H1 (cell line): ENCODE measurements around the gene FGFRL1. TPM values are rescaled to one million over a fixed set of nuclear protein-coding genes. Genes with fewer than 3 reads are reported as not detected.

Experiments
- CTCF ChIA-PET: fragments of 300-600 bp; sonication (Branson Sonifier 250); formaldehyde crosslinking; loops from one replicate; lab custom pipeline; 2021; ENCODE audit not compliant: partially characterized antibody; lab: Charles Lee
- POLR2A ChIA-PET: fragments of 300-600 bp; sonication (Branson Sonifier 250); formaldehyde crosslinking; loops from one replicate; lab custom pipeline; 2021; ENCODE audit warnings: inconsistent platforms; ENCODE audit not compliant: partially characterized antibody; lab: Charles Lee
- DNase-seq, 2 experiments: peaks; one replicate each; pipeline versions ENCODE4 v3.0.0 to v3.0.0-alpha.2; 2010 to 2022; ENCODE audit warnings: low spot score in 2 of 2, low read depth in 1 of 2, mixed read lengths in 1 of 2
- FAIRE-seq: peaks from 2 replicates; lab custom pipeline; 2011; peaks lifted over from hg19 to GRCh38; lab: Jason Lieb, UNC
- H2AFZ ChIP-seq: 2 replicates; pipeline ENCODE4 v1.8.1; 2012; ENCODE audit warnings: low read length, inconsistent platforms
- H2AK5ac ChIP-seq: 2 replicates; pipeline ENCODE4 v1.6.1; 2013; ENCODE audit warnings: low read depth, low read length
- H2BK120ac ChIP-seq: replicated peaks from 2 replicates; pipeline ENCODE3; 2013; ENCODE audit warnings: low read depth, low read length, inconsistent platforms
- H2BK12ac ChIP-seq: 2 replicates; pipeline ENCODE4 v1.6.1; 2013; ENCODE audit warnings: low read depth, low read length
- H2BK15ac ChIP-seq: 2 replicates; pipeline ENCODE4 v1.6.1; 2013; ENCODE audit warnings: low read length
- H2BK20ac ChIP-seq: 2 replicates; pipeline ENCODE4 v1.6.1; 2013; ENCODE audit warnings: low read length
- H2BK5ac ChIP-seq: 2 replicates; pipeline ENCODE4 v1.6.1; 2013; ENCODE audit warnings: low read depth, low read length
- H3K14ac ChIP-seq: 2 replicates; pipeline ENCODE4 v1.6.1; 2013; ENCODE audit warnings: inconsistent platforms; ENCODE audit not compliant: insufficient read length
- H3K18ac ChIP-seq: 2 replicates; pipeline ENCODE4 v1.6.1; 2013; ENCODE audit warnings: low read length; ENCODE audit errors: extremely low read depth
- H3K23ac ChIP-seq: 2 replicates; pipeline ENCODE4 v1.6.1; 2013; ENCODE audit warnings: inconsistent platforms; ENCODE audit not compliant: insufficient read length
- H3K23me2 ChIP-seq: 2 replicates; pipeline ENCODE4 v1.6.1; 2013; ENCODE audit warnings: low read depth, low read length
- H3K27ac ChIP-seq: 2 replicates; pipeline ENCODE4 v1.6.1; 2011; ENCODE audit warnings: low read depth, low read length, inconsistent platforms
- H3K27me3 ChIP-seq, 4 experiments: replicated peaks in 1 of 4; 1 replicate in 1 of 4; 2 replicates in 3 of 4; pipeline versions ENCODE4 v1.6.1 to v1.8.1; 2011 to 2013; ENCODE audit warnings: low read length in 3 of 4, mild to moderate bottlenecking in 3 of 4, inconsistent platforms in 2 of 4, mixed read lengths in 2 of 4, moderate library complexity in 1 of 4; ENCODE audit not compliant: control insufficient read depth in 3 of 4, insufficient read depth in 3 of 4; ENCODE audit errors: extremely low read depth in 1 of 4
- H3K36me3 ChIP-seq, 4 experiments: 2 replicates each; pipeline versions ENCODE4 v1.6.1 to v1.8.1; 2011 to 2013; ENCODE audit warnings: mild to moderate bottlenecking in 4 of 4, low read length in 3 of 4, moderate library complexity in 2 of 4, control low read depth in 1 of 4, inconsistent platforms in 1 of 4; ENCODE audit not compliant: insufficient read depth in 4 of 4, control insufficient read depth in 2 of 4
- H3K4ac ChIP-seq: replicated peaks from 2 replicates; pipeline ENCODE3; 2013; ENCODE audit warnings: low read length, low read depth, mixed read lengths, inconsistent platforms; ENCODE audit not compliant: insufficient read length
- H3K4me1 ChIP-seq, 4 experiments: replicated peaks in 1 of 4; 1 replicate in 1 of 4; 2 replicates in 3 of 4; pipeline versions ENCODE4 v1.6.1 to v1.8.1; 2011 to 2013; ENCODE audit warnings: low read length in 3 of 4, inconsistent platforms in 2 of 4, mixed read lengths in 1 of 4; ENCODE audit not compliant: insufficient read depth in 4 of 4, control insufficient read depth in 3 of 4
- H3K4me2 ChIP-seq, 2 experiments: 2 replicates each; pipeline versions ENCODE4 v1.6.1 to v1.8.1; 2011 to 2013; ENCODE audit warnings: low read depth in 2 of 2, low read length in 2 of 2, control low read depth in 1 of 2, inconsistent platforms in 1 of 2, mild to moderate bottlenecking in 1 of 2; ENCODE audit not compliant: insufficient read depth in 1 of 2
- H3K4me3 ChIP-seq, 4 experiments: fragments of 200-600, 300-600 bp in 1 of 4; sonication (generic), shearing (Covaris generic), sonication (Bioruptor Twin) in 1 of 4; 2 replicates each; pipeline versions ENCODE4 v1.5.1 to v1.8.1; 2011 to 2016; ENCODE audit warnings: low read length in 4 of 4, low read depth in 3 of 4, control low read depth in 2 of 4, inconsistent platforms in 2 of 4, mild to moderate bottlenecking in 2 of 4, mixed read lengths in 1 of 4, moderate library complexity in 1 of 4; ENCODE audit not compliant: insufficient read depth in 2 of 4; ENCODE audit errors: extremely low read depth in 1 of 4
- H3K56ac ChIP-seq: replicated peaks from 2 replicates; pipeline ENCODE3; 2013; ENCODE audit warnings: low read depth, mild to moderate bottlenecking, mixed read lengths, low read length, inconsistent platforms; ENCODE audit not compliant: insufficient read length
- H3K79me1 ChIP-seq: 2 replicates; pipeline ENCODE4 v1.6.1; 2013; ENCODE audit warnings: low read depth, low read length, control low read depth
- H3K79me2 ChIP-seq, 2 experiments: 2 replicates each; pipeline versions ENCODE4 v1.6.1 to v1.8.1; 2012 to 2013; ENCODE audit warnings: low read length in 2 of 2, mild to moderate bottlenecking in 2 of 2, inconsistent platforms in 1 of 2; ENCODE audit not compliant: insufficient read depth in 2 of 2, control insufficient read depth in 1 of 2
- H3K9ac ChIP-seq, 4 experiments: replicated peaks in 1 of 4; 1 replicate in 1 of 4; 2 replicates in 3 of 4; pipeline versions ENCODE4 v1.6.1 to v1.8.1; 2011 to 2013; ENCODE audit warnings: low read depth in 3 of 4, low read length in 3 of 4, control low read depth in 2 of 4, mild to moderate bottlenecking in 2 of 4, moderate library complexity in 2 of 4, inconsistent platforms in 1 of 4; ENCODE audit errors: extremely low read depth in 1 of 4
- H3K9me3 ChIP-seq, 2 experiments: 2 replicates each; pipeline versions ENCODE4 v1.6.1 to v1.8.1; 2012 to 2013; ENCODE audit warnings: mild to moderate bottlenecking in 2 of 2, moderate library complexity in 2 of 2, control low read depth in 1 of 2, inconsistent platforms in 1 of 2, low read depth in 1 of 2, low read length in 1 of 2, mixed read lengths in 1 of 2; ENCODE audit not compliant: insufficient read depth in 2 of 2
- H4K20me1 ChIP-seq, 2 experiments: replicated peaks in 1 of 2; 2 replicates each; pipeline versions ENCODE3 to v1.8.1; 2011 to 2013; ENCODE audit warnings: inconsistent platforms in 2 of 2, low read length in 2 of 2, mild to moderate bottlenecking in 1 of 2; ENCODE audit not compliant: insufficient read depth in 2 of 2, control insufficient read depth in 1 of 2
- H4K5ac ChIP-seq: 2 replicates; pipeline ENCODE4 v1.6.1; 2013; ENCODE audit warnings: low read length, low read depth, mixed read lengths, inconsistent platforms; ENCODE audit not compliant: insufficient read length
- H4K8ac ChIP-seq: 2 replicates; pipeline ENCODE4 v1.8.0; 2013; ENCODE audit warnings: mild to moderate bottlenecking, moderate library complexity, low read length, inconsistent platforms; ENCODE audit not compliant: insufficient read depth; ENCODE audit errors: extremely low read depth
- H4K91ac ChIP-seq: replicated peaks from 2 replicates; pipeline ENCODE3; 2013; ENCODE audit warnings: low read length, mixed read lengths, inconsistent platforms; ENCODE audit not compliant: insufficient read length
- ASH2L ChIP-seq: fragments of 200-600, 300-600 bp; sonication (generic); IDR thresholded peaks from one replicate; pipeline ENCODE4 v1.7.1; 2017; ENCODE audit warnings: low read length
- BCL11A ChIP-seq, 2 experiments: IDR thresholded peaks; one replicate each; pipeline ENCODE4 v1.6.1; 2011; ENCODE audit warnings: low read depth in 2 of 2, low read length in 2 of 2, mild to moderate bottlenecking in 2 of 2
- RFX5 ChIP-seq: IDR thresholded peaks from 2 replicates; pipeline ENCODE4 v1.6.1; 2011; ENCODE audit warnings: low read depth, low read length, improper control_type of control experiment, borderline replicate concordance
- SRF ChIP-seq: IDR thresholded peaks from 2 replicates; pipeline ENCODE4 v1.6.1; 2011; ENCODE audit warnings: mild to moderate bottlenecking, low read depth, low read length, moderate library complexity
- WGBS, 2 experiments: shearing (Covaris generic) in 1 of 2; methylation state at CpG; one replicate each; pipeline versions ENCODE4 v1.1.6 to v1.1.7; 2013 to 2015; ENCODE audit warnings: low lambda C conversion rate in 2 of 2, mixed read lengths in 2 of 2, inconsistent platforms in 1 of 2, low coverage in 1 of 2, missing lambda C conversion rate in 1 of 2; ENCODE audit not compliant: insufficient replicate concordance in 2 of 2, insufficient coverage in 1 of 2, insufficient read length in 1 of 2; ENCODE audit errors: extremely low coverage in 1 of 2, missing lambda C conversion rate in 1 of 2; 5-methylcytosine and 5-hydroxymethylcytosine counted together
- polyA plus RNA-seq, 7 experiments: library from polyadenylated mRNA; depleted of rRNA in 3 of 7; stranded (reverse) in 5 of 7; unstranded in 2 of 7; fragments of >200 nt in 5 of 7; fragments of 200-250 nt in 2 of 7; gene quantifications; 1 replicate in 5 of 7; 2 replicates in 1 of 7; 4 replicates in 1 of 7; pipeline versions ENCODE4 v1.2.1 to v1.2.3, GENCODE V29; 2011 to 2013; ENCODE audit warnings: missing spikeins in 2 of 7, mixed read lengths in 2 of 7
- total RNA-seq: library from RNA; stranded (reverse); fragmentation: NEBNext Ultra II Directional; extraction: Animal tissue kit (Norgen Biotek cat#: 25700); gene quantifications from 2 replicates; pipeline ENCODE4 v1.2.1, GENCODE V29; 2021
- TF ChIP-seq, protein P1 (sequence below): IDR thresholded peaks from 2 replicates; pipeline ENCODE4 v1.6.1; 2012; ENCODE audit warnings: inconsistent platforms

Gene FGFRL1
- total and polyA plus RNA-seq, 2 of the 8 experiments (the other 6 are each of a cell fraction or from before 2014, with no cell fraction given) = 18.9 to 34.6 TPM

DNA sequence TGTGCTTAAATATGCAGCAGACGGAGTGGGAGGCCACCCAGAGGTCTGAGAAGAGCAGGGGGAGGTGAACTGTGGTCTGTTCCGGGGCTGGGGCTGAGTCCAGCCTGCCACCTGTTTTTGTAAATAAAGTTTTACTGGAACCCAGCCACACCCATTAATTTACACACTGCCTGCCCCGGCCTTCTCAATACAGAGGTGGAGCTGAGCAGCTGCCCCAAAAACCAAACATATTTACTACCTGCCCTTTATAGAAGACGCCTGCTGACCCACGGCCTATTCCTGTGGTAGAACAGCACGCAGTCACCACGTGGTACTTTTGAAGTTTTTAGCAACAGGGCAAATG, 45.9 kb downstream of the FGFRL1 start:
- Histone ChIP-seq H3K56ac (no peak overlapping the region), H2BK120ac (no peak overlapping the region), H3K18ac (no peak overlapping the region), H4K91ac (no peak overlapping the region), H3K36me3 (no peaks in the 10 kb centered on the region), H3K23me2 (no peaks in the 10 kb centered on the region), H2BK15ac (no peak overlapping the region), H3K4me2 (no peak overlapping the region), H3K14ac (no peak overlapping the region), H2AK5ac (no peak overlapping the region), H2BK20ac (no peak overlapping the region), H3K4me3 (no peak overlapping the region), H3K79me2 (no peaks in the 10 kb centered on the region), H3K9ac (no peak overlapping the region), H2BK12ac (no peak overlapping the region), H4K20me1 (no peaks in the 10 kb centered on the region), H3K27ac (no peak overlapping the region), H3K4me1 (peaks cover 0 to 7% (median 4%) of the 10 kb centered on the region in 4 experiments; a peak in 2 of 7 replicates), H3K23ac (no peak overlapping the region), H3K9me3 (no peaks in the 10 kb centered on the region), H2BK5ac (no peak overlapping the region), H3K79me1 (no peaks in the 10 kb centered on the region), H3K27me3 (peaks cover 0 to 16% (median 13%) of the 10 kb centered on the region in 4 experiments; a peak in 6 of 7 replicates), H4K5ac (no peak overlapping the region), H3K4ac (no peak overlapping the region), H4K8ac (no peak overlapping the region), H2AFZ (no peak overlapping the region)
- CTCF ChIA-PET = interaction anchor here (0.8 to 2.7 kb wide), 4 partner anchors 9 to 131 kb away, joined by 3 to 12 read pairs (median 3); no protein-coding TSS in a partner anchor
- FAIRE-seq (no peak), DNase-seq (no peak)
- POLR2A ChIA-PET = no interaction called here
- WGBS, 2 experiments = 87% methylated on average over 5 of the region's 7 CpGs; no CpG with 5 or more reads in 1 of the 2 experiments
- TF ChIP-seq, protein P1, sequence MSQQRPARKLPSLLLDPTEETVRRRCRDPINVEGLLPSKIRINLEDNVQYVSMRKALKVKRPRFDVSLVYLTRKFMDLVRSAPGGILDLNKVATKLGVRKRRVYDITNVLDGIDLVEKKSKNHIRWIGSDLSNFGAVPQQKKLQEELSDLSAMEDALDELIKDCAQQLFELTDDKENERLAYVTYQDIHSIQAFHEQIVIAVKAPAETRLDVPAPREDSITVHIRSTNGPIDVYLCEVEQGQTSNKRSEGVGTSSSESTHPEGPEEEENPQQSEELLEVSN = no peak
- TF ChIP-seq BCL11A (IDR thresholded peaks at IDR 0.05; ENCODE audit: low read depth in 2 of 2, low read length in 2 of 2) (no peak), RFX5 (no peak), ASH2L (no peak), SRF (no peak)
